GM12801 (cell line): ENCODE data around the gene GHR.

Experiments used
- CTCF ChIP-seq: IDR thresholded peaks from one replicate; pipeline ENCODE4 v1.5.1; 2011; ENCODE audit warnings: control low read depth; ENCODE audit not compliant: insufficient read length; ENCODE audit errors: extremely low read depth

GHR gene

GRCh38 chr5:42592401-42593140, 169.3 kb downstream of the GHR start:
- TF ChIP-seq CTCF, result no peak

- TF ChIP-seq CTCF, result no peak
Observed at GRCh38 chr5:42593591-42593990, 170.4 kb downstream of the GHR start.

GRCh38 chr5:42595597-42595996, 172.4 kb downstream of the GHR start:
- no peak for TF ChIP-seq CTCF

- no peak for TF ChIP-seq CTCF
Observed at GRCh38 chr5:42596817-42597216, 173.6 kb downstream of the GHR start.

GRCh38 chr5:42597318-42597937, 174.2 kb downstream of the GHR start:
- TF ChIP-seq CTCF, result no peak

- TF ChIP-seq CTCF, result no peak
Observed at GRCh38 chr5:42598311-42598710, 175.1 kb downstream of the GHR start.

GRCh38 chr5:42599106-42599505, 175.9 kb downstream of the GHR start:
- no peak for TF ChIP-seq CTCF
